Loucy (cell line): ENCODE data around the gene FAXC.

Experiments used
- EZH2phosphoT487 ChIP-seq: fragments of 200-600 bp; IDR thresholded peaks from 2 replicates; pipeline ENCODE4 v1.6.1; 2018; ENCODE audit warnings: antibody characterized with exemption, mild to moderate bottlenecking, moderate library complexity, borderline replicate concordance
- TF ChIP-seq, protein P1 (sequence below): fragments of 200-600 bp; sonication (generic); conservative IDR thresholded peaks from 2 replicates; pipeline ENCODE4 v1.5.1; 2014; ENCODE audit warnings: mild to moderate bottlenecking, antibody characterized with exemption, low read length

DNA sequence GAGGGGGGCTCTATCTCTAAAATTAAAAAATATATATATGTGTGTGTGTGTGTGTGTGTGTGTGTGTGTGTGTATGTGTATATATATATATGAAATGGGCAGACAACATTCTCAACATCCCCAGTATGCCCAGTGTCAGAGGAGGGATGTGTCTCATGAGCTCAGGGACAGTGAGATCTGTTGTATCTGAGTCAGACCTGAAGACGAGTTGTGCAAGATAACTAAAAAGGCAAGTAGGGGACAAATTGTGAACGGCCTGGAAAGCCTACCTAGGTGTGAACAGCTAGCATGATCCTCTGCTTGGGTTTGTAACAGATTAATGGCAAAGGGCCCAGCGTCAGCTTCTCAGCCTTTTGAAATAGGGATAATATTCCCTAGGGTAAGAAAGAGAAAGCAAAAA is 124.3 kb downstream of the FAXC start:
- TF ChIP-seq, protein P1, sequence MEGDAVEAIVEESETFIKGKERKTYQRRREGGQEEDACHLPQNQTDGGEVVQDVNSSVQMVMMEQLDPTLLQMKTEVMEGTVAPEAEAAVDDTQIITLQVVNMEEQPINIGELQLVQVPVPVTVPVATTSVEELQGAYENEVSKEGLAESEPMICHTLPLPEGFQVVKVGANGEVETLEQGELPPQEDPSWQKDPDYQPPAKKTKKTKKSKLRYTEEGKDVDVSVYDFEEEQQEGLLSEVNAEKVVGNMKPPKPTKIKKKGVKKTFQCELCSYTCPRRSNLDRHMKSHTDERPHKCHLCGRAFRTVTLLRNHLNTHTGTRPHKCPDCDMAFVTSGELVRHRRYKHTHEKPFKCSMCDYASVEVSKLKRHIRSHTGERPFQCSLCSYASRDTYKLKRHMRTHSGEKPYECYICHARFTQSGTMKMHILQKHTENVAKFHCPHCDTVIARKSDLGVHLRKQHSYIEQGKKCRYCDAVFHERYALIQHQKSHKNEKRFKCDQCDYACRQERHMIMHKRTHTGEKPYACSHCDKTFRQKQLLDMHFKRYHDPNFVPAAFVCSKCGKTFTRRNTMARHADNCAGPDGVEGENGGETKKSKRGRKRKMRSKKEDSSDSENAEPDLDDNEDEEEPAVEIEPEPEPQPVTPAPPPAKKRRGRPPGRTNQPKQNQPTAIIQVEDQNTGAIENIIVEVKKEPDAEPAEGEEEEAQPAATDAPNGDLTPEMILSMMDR: no peak
- no peak for TF ChIP-seq EZH2phosphoT487
